ENCODE data around the gene LRRK1. TPM values are rescaled to one million over a fixed set of nuclear protein-coding genes. Genes with fewer than 3 reads are reported as not detected.

LRRK1 gene
- total RNA-seq, 1 donor from 2014 or later: 2.4 TPM

DNA sequence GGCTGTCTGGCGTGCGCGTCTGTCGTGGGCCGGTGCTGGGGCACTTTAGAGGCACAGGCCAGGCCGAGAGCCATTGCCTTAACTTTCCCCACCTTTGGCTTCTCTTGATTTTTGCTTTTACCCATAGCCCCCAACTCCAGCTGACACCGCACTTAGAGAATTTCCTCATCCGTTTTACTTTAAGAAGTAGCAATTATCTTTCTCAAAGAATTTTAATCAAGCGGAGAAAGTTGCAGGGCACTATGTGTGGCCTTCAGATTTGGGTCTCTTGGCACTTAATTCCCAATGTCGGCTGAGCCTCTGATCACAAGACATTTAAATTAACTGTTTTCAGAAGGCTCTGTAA lies 38.3 kb upstream of the LRRK1 start:
- intact Hi-C loops (cut with micrococcal nuclease): no loop called here
- H3K27me3 Mint-ChIP-seq (ENCODE audit: low read depth): peaks cover 79% of the 10 kb centered on the region

DNA sequence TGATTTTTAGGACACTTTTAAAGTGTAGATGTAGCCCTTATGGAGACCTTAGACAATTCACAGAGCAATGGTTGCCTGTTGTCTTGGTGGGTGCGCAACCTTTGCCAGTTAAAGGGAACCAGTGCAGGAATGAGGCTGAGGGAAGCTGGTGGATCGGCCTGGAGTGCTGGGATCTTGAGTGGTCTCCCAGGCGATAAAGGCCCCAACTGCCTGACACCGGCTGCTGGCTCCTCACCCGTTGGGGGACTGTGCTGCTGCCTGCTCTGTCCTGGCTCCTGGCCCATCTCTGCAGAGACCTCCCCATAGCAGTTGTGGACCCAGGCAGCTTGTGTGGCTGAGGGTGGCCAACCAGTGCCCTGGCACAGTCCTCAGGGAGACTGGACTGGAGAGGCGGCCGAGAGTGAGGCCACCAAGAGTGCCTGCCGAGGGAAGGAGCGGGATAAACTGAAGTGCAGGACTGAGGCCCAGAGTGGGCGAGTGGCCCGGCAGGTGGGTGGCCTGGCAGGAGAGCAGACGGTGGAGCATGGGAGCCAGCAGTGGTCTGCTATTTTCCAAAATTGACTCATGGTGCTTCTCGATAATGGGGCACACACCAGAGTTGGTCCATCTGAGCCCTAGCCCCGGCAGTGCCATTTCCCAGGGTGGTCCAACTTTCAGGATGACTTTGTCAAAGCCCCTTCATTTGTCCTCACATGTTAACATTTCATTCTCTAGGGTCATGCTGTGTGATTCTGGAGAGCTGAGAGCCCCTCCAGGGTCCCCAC lies 37.4 kb upstream of the LRRK1 start:
- intact Hi-C loops (cut with micrococcal nuclease): no loop called here

More for the DNA sequence above, 38.3 kb upstream of the LRRK1 start:
- Mint-ChIP-seq H3K4me3 (ENCODE audit: low read depth) (no peak overlapping the region), H3K27ac (no peak overlapping the region), H3K36me3 (ENCODE audit: low read depth) (no peaks in the 10 kb centered on the region), H3K9me3 (no peaks in the 10 kb centered on the region), H3K4me1 (ENCODE audit: low read depth) (peaks cover 2% of the 10 kb centered on the region)
- no peak for DNase-seq (ENCODE audit: low spot score)

DNA sequence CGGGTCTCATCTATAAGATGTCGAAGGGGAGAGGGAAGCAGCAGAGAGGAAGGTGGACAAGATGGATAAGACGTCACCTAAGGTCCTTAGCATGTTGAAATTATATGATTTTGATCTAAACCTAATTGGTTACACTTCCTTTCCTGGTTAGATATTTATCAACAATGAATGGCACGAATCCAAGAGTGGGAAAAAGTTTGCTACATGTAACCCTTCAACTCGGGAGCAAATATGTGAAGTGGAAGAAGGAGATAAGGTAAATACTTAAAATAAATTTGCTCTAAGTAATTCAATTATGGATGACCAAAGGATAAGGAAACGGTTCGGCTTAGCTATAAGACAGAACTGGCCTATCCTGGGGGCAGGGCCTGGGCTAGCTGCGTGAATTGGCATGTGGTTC lies 34.0 kb upstream of the LRRK1 start:
- intact Hi-C loops (cut with micrococcal nuclease): no loop called here
- no peaks in the 10 kb centered on the region for H3K36me3 Mint-ChIP-seq (ENCODE audit: low read depth)
- H3K9me3 Mint-ChIP-seq: no peaks in the 10 kb centered on the region
- H3K27me3 Mint-ChIP-seq (ENCODE audit: low read depth): peaks cover 67% of the 10 kb centered on the region
- H3K27ac Mint-ChIP-seq: no peak overlapping the region
- no peak overlapping the region for H3K4me3 Mint-ChIP-seq (ENCODE audit: low read depth)
- no peak for DNase-seq (ENCODE audit: low spot score)
- H3K4me1 Mint-ChIP-seq (ENCODE audit: low read depth): no peaks in the 10 kb centered on the region

More for the DNA sequence above, 37.4 kb upstream of the LRRK1 start:
- no peak overlapping the region for H3K4me3 Mint-ChIP-seq (ENCODE audit: low read depth)
- no peaks in the 10 kb centered on the region for H3K9me3 Mint-ChIP-seq
- peaks cover 2% of the 10 kb centered on the region for H3K4me1 Mint-ChIP-seq (ENCODE audit: low read depth)
- DNase-seq (ENCODE audit: low spot score): no peak
- H3K36me3 Mint-ChIP-seq (ENCODE audit: low read depth): no peaks in the 10 kb centered on the region
- no peak overlapping the region for H3K27ac Mint-ChIP-seq
- peaks cover 74% of the 10 kb centered on the region for H3K27me3 Mint-ChIP-seq (ENCODE audit: low read depth)

DNA sequence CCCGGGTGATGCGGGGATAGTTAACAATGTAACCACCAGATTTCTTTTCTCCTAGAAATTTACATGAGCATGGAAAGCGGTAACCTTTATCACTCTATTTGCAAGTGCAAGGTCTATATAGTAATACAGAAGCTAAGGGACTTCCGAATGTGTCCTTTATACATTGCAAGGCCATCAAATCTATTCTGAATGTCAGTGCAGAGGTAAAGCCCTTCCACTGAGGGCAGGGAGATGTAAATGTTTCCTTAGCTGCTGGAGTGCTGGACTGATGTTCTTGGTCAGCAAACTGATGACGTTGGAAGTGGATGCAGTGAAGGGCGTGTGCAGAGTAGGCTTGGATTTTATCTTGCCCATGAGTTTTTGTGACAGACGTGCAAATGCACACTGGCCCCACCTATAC lies 33.3 kb upstream of the LRRK1 start:
- H3K27me3 Mint-ChIP-seq (ENCODE audit: low read depth): peaks cover 65% of the 10 kb centered on the region
- H3K36me3 Mint-ChIP-seq (ENCODE audit: low read depth): no peaks in the 10 kb centered on the region
- intact Hi-C loops (cut with micrococcal nuclease): no loop called here
- H3K27ac Mint-ChIP-seq: no peak overlapping the region
- no peak for DNase-seq (ENCODE audit: low spot score)
- no peaks in the 10 kb centered on the region for H3K4me1 Mint-ChIP-seq (ENCODE audit: low read depth)
- H3K4me3 Mint-ChIP-seq (ENCODE audit: low read depth): no peak overlapping the region
- H3K9me3 Mint-ChIP-seq: no peaks in the 10 kb centered on the region

DNA sequence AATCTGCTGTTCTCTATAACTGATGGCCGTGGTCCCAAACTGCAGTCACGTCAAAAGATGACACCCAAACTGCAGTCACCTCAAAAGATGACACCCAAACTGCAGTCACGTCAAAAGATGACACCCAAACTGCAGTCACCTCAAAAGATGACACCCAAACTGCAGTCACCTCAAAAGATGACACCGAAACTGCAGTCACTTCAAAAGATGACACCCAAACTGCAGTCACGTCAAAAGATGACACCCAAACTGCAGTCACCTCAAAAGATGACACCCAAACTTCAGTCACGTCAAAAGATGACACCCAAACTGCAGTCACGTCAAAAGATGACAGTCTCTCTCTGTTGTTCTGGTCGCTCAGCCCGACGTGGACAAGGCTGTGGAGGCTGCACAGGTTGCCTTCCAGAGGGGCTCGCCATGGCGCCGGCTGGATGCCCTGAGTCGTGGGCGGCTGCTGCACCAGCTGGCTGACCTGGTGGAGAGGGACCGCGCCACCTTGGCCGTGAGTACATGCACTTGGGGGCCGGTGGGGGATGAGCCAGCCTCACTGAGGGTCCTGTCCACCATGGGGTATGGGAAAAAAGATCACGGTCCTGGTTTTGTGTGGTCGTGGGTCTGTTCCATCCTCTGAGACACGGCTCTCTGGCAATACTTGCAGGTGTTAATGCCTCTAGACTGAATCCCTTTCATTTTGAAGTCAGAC lies 31.8 kb upstream of the LRRK1 start:
- Mint-ChIP-seq H3K27me3 (ENCODE audit: low read depth) (peaks cover 62% of the 10 kb centered on the region), H3K9me3 (no peaks in the 10 kb centered on the region), H3K36me3 (ENCODE audit: low read depth) (no peaks in the 10 kb centered on the region), H3K4me1 (ENCODE audit: low read depth) (no peaks in the 10 kb centered on the region), H3K4me3 (ENCODE audit: low read depth) (no peak overlapping the region), H3K27ac (no peak overlapping the region)
- no peak for DNase-seq (ENCODE audit: low spot score)
- intact Hi-C loops (cut with micrococcal nuclease): no loop called here

DNA sequence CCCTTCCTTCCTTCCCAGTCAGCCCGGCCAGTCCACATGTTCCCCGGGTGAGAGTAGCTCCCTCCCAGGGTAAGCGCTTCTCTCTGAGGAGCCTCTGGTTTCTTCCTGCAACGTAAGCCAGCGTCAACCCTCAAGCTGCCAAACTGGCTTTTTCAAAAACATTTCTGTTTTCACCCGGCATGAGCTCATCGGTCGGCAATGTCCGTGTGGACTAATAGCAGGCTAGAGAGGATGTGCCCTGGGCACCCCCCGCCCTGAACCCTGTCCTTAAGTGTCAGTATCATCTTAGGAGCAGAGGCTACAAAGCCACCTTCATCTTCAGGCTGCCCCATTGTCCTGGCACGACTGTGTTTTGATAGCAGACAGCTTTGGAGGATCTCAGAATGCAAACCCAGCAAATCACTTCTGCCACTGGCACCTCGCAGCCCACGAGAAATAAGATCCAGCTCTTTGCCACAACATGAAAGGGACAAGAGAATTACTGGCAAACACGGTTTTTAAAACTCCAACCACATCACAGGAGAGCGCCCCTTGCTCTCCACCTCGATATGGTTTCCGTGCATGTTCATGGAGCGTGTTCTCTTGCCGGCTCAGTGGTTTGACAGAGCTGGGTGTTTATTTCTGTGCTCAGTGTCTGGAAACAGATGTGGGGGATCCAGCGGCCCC lies 29.6 kb upstream of the LRRK1 start:
- no peaks in the 10 kb centered on the region for H3K4me1 Mint-ChIP-seq (ENCODE audit: low read depth)
- H3K27me3 Mint-ChIP-seq (ENCODE audit: low read depth): peaks cover 46% of the 10 kb centered on the region
- no peaks in the 10 kb centered on the region for H3K9me3 Mint-ChIP-seq
- no peak overlapping the region for H3K4me3 Mint-ChIP-seq (ENCODE audit: low read depth)
- no peaks in the 10 kb centered on the region for H3K36me3 Mint-ChIP-seq (ENCODE audit: low read depth)
- no peak for DNase-seq (ENCODE audit: low spot score)
- intact Hi-C loops (cut with micrococcal nuclease): no loop called here
- H3K27ac Mint-ChIP-seq: no peak overlapping the region

DNA sequence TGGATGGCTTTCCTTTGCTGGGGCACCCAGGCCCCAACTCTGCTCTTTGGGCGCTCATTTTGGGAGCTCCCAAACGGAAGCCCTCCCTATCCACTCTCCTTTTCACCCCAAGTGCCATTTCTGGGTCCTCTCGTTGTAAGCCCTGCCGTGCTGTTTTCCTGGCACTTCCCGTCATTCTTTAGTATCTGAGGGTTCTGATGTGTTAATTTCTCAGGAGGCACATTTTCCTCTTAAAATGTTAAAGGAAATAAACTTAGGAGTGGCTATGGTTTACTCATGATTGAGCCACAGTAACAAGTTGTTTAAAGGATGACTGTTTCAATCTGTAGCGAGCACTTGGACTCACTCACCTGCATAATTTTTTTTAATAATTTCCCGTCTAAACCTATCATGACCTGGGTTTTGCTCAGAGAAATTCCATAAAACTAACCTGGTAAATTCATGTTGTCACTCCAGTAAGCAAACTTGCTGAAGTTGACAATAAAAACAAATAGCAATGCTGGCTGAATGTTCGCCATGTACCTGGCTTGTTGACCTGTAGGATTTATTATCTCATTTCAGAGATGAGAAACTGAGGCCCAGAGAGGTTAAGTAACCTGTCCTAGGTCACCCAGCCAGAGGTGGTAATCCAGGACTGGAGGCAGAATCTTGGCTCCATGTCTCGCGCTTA lies 29.0 kb upstream of the LRRK1 start:
- Mint-ChIP-seq H3K4me3 (ENCODE audit: low read depth) (no peak overlapping the region), H3K9me3 (no peaks in the 10 kb centered on the region), H3K36me3 (ENCODE audit: low read depth) (no peaks in the 10 kb centered on the region), H3K4me1 (ENCODE audit: low read depth) (no peaks in the 10 kb centered on the region), H3K27ac (no peak overlapping the region), H3K27me3 (ENCODE audit: low read depth) (peaks cover 42% of the 10 kb centered on the region)
- intact Hi-C loops (cut with micrococcal nuclease): no loop called here
- DNase-seq (ENCODE audit: low spot score): no peak

DNA sequence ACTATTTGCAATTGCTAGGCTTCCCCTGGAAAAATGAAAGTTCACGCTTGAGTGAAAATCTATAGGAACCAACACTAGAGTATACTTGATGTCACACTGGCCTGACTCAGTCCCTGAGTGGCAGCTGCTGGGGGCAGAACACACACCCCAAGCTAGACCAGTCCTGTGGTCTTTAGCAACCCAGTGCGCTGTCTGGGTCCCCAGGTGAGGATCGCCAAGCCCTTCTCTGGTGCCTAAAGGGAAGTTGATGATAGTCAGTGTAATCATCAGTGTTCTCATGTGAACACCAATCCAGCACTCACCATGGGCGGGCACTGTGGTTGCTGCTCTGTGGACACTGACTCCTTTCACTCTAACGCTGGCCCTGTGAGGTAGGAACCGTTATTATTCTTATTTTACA lies 28.3 kb upstream of the LRRK1 start:
- H3K27ac Mint-ChIP-seq: no peak overlapping the region
- H3K36me3 Mint-ChIP-seq (ENCODE audit: low read depth): no peaks in the 10 kb centered on the region
- no peaks in the 10 kb centered on the region for H3K9me3 Mint-ChIP-seq
- H3K4me1 Mint-ChIP-seq (ENCODE audit: low read depth): no peaks in the 10 kb centered on the region
- no peak for DNase-seq (ENCODE audit: low spot score)
- H3K4me3 Mint-ChIP-seq (ENCODE audit: low read depth): no peak overlapping the region
- intact Hi-C loops (cut with micrococcal nuclease): no loop called here
- peaks cover 36% of the 10 kb centered on the region for H3K27me3 Mint-ChIP-seq (ENCODE audit: low read depth)

DNA sequence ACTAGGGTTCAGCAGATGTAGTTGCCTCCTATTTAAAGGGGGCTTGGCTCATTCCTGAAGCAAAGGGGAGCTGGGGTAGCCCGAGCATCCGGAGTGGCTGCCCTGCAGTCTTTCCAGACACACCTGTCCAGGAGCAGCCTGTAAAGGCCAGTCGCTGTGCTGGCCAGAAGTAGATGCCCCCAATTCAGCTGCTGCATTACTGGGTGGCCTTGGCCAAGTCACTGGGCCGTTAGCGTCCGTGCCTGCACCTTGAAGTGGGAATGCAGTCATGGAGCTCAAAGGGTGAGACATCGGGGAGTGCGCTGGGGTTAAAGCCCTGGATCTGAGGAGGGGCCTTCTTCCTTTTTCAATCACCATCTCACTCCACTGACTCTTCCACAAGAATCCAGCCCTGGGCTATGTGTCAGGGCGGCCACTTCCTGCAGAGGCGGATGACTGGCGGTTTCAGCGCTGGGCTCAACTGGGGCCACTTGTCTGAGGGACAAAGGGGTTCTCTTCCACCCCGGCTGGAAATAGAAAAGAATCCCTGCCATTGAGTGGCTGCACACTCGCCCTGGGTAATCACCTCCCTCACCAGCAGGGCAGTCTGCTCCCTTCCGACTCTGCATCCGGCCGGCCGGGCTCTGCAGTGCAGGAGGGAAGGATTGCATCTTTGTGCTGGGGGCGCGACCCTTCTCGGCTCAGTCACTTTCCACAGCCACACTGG lies 27.7 kb upstream of the LRRK1 start:
- no peak for DNase-seq (ENCODE audit: low spot score)
- no peaks in the 10 kb centered on the region for H3K36me3 Mint-ChIP-seq (ENCODE audit: low read depth)
- peaks cover 35% of the 10 kb centered on the region for H3K27me3 Mint-ChIP-seq (ENCODE audit: low read depth)
- H3K27ac Mint-ChIP-seq: no peak overlapping the region
- intact Hi-C loops (cut with micrococcal nuclease): no loop called here
- no peaks in the 10 kb centered on the region for H3K9me3 Mint-ChIP-seq
- H3K4me1 Mint-ChIP-seq (ENCODE audit: low read depth): no peaks in the 10 kb centered on the region
- H3K4me3 Mint-ChIP-seq (ENCODE audit: low read depth): no peak overlapping the region

DNA sequence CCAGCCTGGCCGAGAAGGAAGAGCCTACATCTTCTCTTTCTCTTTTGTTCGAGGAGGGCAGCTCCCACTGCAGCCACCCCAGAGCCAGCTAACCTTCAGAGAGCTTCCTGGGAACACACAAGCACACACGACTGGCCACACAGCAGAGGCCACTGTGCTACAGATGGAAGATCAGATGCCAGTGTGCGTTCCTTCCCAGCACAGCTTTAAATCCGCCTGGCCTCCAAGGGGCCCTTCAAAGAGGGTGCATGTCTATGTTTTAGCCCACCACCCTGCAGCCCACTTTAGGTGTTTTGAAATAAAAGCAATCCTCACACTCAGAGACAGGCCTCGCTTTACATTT lies 27.2 kb upstream of the LRRK1 start:
- Mint-ChIP-seq H3K27me3 (ENCODE audit: low read depth) (peaks cover 35% of the 10 kb centered on the region), H3K27ac (no peak overlapping the region), H3K36me3 (ENCODE audit: low read depth) (no peaks in the 10 kb centered on the region), H3K9me3 (no peaks in the 10 kb centered on the region), H3K4me1 (ENCODE audit: low read depth) (no peaks in the 10 kb centered on the region), H3K4me3 (ENCODE audit: low read depth) (no peak overlapping the region)
- no peak for DNase-seq (ENCODE audit: low spot score)
- intact Hi-C loops (cut with micrococcal nuclease): no loop called here

DNA sequence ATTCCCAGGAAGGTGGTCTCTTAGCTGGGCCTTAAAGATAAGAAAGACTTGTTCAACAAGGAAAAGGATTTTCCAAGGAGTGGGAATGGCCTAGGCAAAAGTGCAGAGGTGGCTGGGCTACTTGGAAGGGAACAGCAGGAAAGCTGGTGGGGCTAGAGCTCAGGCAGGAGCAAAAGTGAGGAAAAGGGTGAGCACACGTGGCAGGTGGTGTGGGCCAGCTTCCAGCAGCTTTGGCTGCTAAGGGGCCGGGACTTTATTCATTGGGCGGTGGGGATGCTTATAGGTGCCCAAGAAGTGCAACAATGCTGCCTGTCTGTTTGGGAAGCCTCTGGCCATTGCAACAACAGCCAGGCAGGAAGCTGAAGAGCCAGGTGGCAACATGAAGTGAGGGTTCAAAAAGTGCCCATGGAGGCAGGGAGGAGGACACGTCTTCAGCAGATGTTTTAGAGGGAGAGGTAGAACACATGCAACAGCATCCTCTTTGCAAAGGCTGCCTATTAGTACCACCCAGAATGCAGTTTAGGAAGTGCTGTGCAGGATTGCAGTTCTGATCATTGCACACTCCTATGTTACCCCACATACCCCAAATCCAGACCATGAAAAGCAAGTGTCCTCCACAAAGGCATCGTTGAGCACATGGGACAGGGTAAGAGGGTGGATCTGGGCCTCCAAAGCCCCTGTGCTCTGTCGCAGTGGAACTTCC lies 25.7 kb upstream of the LRRK1 start:
- Mint-ChIP-seq H3K27ac (no peak overlapping the region), H3K36me3 (ENCODE audit: low read depth) (no peaks in the 10 kb centered on the region), H3K27me3 (ENCODE audit: low read depth) (peaks cover 33% of the 10 kb centered on the region), H3K4me3 (ENCODE audit: low read depth) (no peak overlapping the region), H3K4me1 (ENCODE audit: low read depth) (no peaks in the 10 kb centered on the region), H3K9me3 (no peaks in the 10 kb centered on the region)
- intact Hi-C loops (cut with micrococcal nuclease): no loop called here
- no peak for DNase-seq (ENCODE audit: low spot score)

DNA sequence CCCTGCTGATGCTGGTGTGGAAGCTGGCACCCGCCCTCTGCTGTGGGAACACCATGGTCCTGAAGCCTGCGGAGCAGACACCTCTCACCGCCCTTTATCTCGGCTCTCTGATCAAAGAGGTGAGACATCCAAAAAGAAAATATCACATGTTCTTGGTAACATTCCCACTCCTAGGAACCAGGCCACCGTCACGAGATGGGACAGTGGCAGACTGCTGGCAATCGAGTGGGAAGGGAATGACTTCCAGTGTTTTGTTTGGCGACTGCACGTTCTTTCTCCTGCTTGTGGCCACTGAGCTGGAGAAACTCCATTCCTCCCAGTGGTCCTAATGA lies 25.2 kb upstream of the LRRK1 start:
- intact Hi-C loops (cut with micrococcal nuclease): no loop called here
- no peak for DNase-seq (ENCODE audit: low spot score)
- Mint-ChIP-seq H3K4me1 (ENCODE audit: low read depth) (no peaks in the 10 kb centered on the region), H3K27me3 (ENCODE audit: low read depth) (peaks cover 33% of the 10 kb centered on the region), H3K9me3 (no peaks in the 10 kb centered on the region), H3K4me3 (ENCODE audit: low read depth) (no peak overlapping the region), H3K36me3 (ENCODE audit: low read depth) (no peaks in the 10 kb centered on the region), H3K27ac (no peak overlapping the region)
